ENCODE results near the gene XRRA1. TPM values are rescaled to one million over a fixed set of nuclear protein-coding genes. Genes with fewer than 3 reads are reported as not detected.

Gene XRRA1
- polyA plus RNA-seq, 3 donors: 1.2 to 3.6 (median 3.5) TPM

GRCh38 chr11:74863410-74863809, 85.5 kb downstream of the XRRA1 start:
- DNase-seq: no peak
- Mint-ChIP-seq H3K9me3 (peaks cover 58 to 87% (median 76%) of the 10 kb centered on the region in 7 donors), H3K4me3 (no peak overlapping the region), H3K27me3 (ENCODE audit: low read depth in 3 of 3) (peaks cover 0 to 2% (median 0%) of the 10 kb centered on the region in 3 donors), H3K27ac (no peak overlapping the region), H3K4me1 (no peaks in the 10 kb centered on the region), H3K36me3 (peaks cover 78 to 96% of the 10 kb centered on the region in 2 donors)
- Histone ChIP-seq H4K20me1 (ENCODE audit: insufficient read depth, low read length) (no peaks in the 10 kb centered on the region), H3K9me3 (replicated peaks in 1 of 2; ENCODE audit: control insufficient read depth in 1 of 2, insufficient read depth in 1 of 2, low read length in 2 of 2) (peaks cover 64 to 79% of the 10 kb centered on the region in 2 donors), H3K27ac (ENCODE audit: low read depth in 1 of 2, low read length in 2 of 2) (no peak overlapping the region), H3K27me3 (ENCODE audit: control insufficient read depth in 2 of 2, insufficient read depth in 2 of 2, low read length in 2 of 2) (no peaks in the 10 kb centered on the region), H3K4me1 (ENCODE audit: control insufficient read depth in 1 of 2, insufficient read depth in 2 of 2, low read length in 2 of 2) (no peaks in the 10 kb centered on the region), H3K9ac (ENCODE audit: insufficient read depth, low read length, poor library complexity, severe bottlenecking) (no peak overlapping the region), H3K36me3 (replicated peaks in 1 of 2; ENCODE audit: control insufficient read depth in 1 of 2, insufficient read depth in 2 of 2, low read length in 2 of 2) (peaks cover 20 to 74% of the 10 kb centered on the region in 2 donors), H3K4me2 (replicated peaks; ENCODE audit: extremely low read depth, low read length, poor library complexity, severe bottlenecking) (no peak overlapping the region), H3K79me2 (ENCODE audit: insufficient read depth, low read length) (no peaks in the 10 kb centered on the region), H2AFZ (ENCODE audit: insufficient read depth, low read depth, low read length, poor library complexity, severe bottlenecking) (no peak overlapping the region), H3K4me3 (replicated peaks in 1 of 3; ENCODE audit: low read depth in 2 of 3, low read length in 3 of 3) (no peak overlapping the region)
- no CpG with 5 or more reads among the region's 2 CpGs for WGBS (ENCODE audit: insufficient coverage)
- intact Hi-C loops (cut with micrococcal nuclease): no loop called here
- TF ChIP-seq CTCF (IDR thresholded peaks at IDR 0.05): no peak

- intact Hi-C loops (cut with micrococcal nuclease): no loop called here
- Histone ChIP-seq H3K4me3 (replicated peaks in 1 of 3; ENCODE audit: low read depth in 2 of 3, low read length in 3 of 3) (no peak overlapping the region), H3K4me1 (ENCODE audit: control insufficient read depth in 1 of 2, insufficient read depth in 2 of 2, low read length in 2 of 2) (no peaks in the 10 kb centered on the region), H3K4me2 (replicated peaks; ENCODE audit: extremely low read depth, low read length, poor library complexity, severe bottlenecking) (no peak overlapping the region), H4K20me1 (ENCODE audit: insufficient read depth, low read length) (no peaks in the 10 kb centered on the region), H2AFZ (ENCODE audit: insufficient read depth, low read depth, low read length, poor library complexity, severe bottlenecking) (no peak overlapping the region), H3K9me3 (replicated peaks in 1 of 2; ENCODE audit: control insufficient read depth in 1 of 2, insufficient read depth in 1 of 2, low read length in 2 of 2) (peaks cover 46 to 52% of the 10 kb centered on the region in 2 donors), H3K79me2 (ENCODE audit: insufficient read depth, low read length) (no peaks in the 10 kb centered on the region), H3K27me3 (ENCODE audit: control insufficient read depth in 2 of 2, insufficient read depth in 2 of 2, low read length in 2 of 2) (no peaks in the 10 kb centered on the region), H3K9ac (ENCODE audit: insufficient read depth, low read length, poor library complexity, severe bottlenecking) (no peak overlapping the region), H3K27ac (ENCODE audit: low read depth in 1 of 2, low read length in 2 of 2) (no peak overlapping the region), H3K36me3 (replicated peaks in 1 of 2; ENCODE audit: control insufficient read depth in 1 of 2, insufficient read depth in 2 of 2, low read length in 2 of 2) (peaks cover 29 to 94% of the 10 kb centered on the region in 2 donors)
- Mint-ChIP-seq H3K27me3 (ENCODE audit: low read depth in 3 of 3) (peaks cover 0 to 2% (median 0%) of the 10 kb centered on the region in 3 donors), H3K36me3 (peaks cover 90 to 95% of the 10 kb centered on the region in 2 donors), H3K4me1 (no peaks in the 10 kb centered on the region), H3K27ac (no peak overlapping the region), H3K4me3 (no peak overlapping the region), H3K9me3 (peaks cover 35 to 60% (median 49%) of the 10 kb centered on the region in 7 donors)
- TF ChIP-seq CTCF (IDR thresholded peaks at IDR 0.05): no peak
- no peak for DNase-seq
These were observed 88.1 kb downstream of the XRRA1 start for GRCh38 chr11:74860743-74861142.
